ENCODE data around the gene POU6F2.

- TF ChIP-seq CTCF (IDR thresholded peaks at IDR 0.05) (no peak), EP300 (IDR thresholded peaks at IDR 0.05) (no peak)
These were observed 354.4 kb downstream of the POU6F2 start for GRCh38 chr7:39332142-39332541.
